ENCODE results near the gene ADK. TPM values are rescaled to one million over a fixed set of nuclear protein-coding genes. Genes with fewer than 3 reads are reported as not detected.

ADK gene
- polyA plus RNA-seq, 1 experiment, result 19.4 TPM

- Histone ChIP-seq H3K36me3 (ENCODE audit: control insufficient read depth, insufficient read depth, low read length) (peaks cover 4% of the 10 kb centered on the region), H3K4me3 (ENCODE audit: low read depth, low read length) (no peak overlapping the region), H3K27me3 (ENCODE audit: control insufficient read depth, insufficient read depth, low read length) (no peaks in the 10 kb centered on the region)
- peak; percentile 39 for TF ChIP-seq CTCF (IDR thresholded peaks at IDR 0.05; ENCODE audit: insufficient read depth, low read depth, low read length)
- ChIA-PET CTCF (interaction anchor here (0.6 to 6.3 kb wide), 20 partner anchors 9 to 996 kb away, joined by 3 to 126 read pairs (median 4); partner anchors contain the start of gene COMTD1), POLR2A (interaction anchor here (0.5 to 0.6 kb wide), 2 partner anchors 562 to 1025 kb away, joined by 3 to 22 read pairs; no protein-coding TSS in a partner anchor)
- DNase-seq (ENCODE audit: low read depth), result no peak
These were observed 93.2 kb downstream of the ADK start for GRCh38 chr10:74244097-74244685.

DNA sequence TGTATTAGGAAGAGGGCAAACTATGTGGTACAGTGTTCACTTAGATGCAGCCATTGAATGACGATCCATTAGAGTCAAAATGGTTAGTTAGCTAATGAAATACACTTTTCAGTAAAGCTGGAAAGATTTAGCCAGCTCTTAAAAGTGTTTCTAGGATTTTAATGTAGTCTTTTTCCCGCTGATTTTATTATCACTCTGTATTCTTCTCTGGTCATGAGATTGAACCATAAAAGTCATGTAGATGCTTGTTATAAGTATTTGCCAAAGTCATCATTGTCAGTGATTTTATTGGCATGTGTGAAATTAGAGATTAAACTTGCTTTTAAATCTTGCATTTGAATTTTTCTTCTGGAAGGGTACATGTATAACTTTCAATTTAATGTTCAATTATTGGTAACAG lies 93.8 kb downstream of the ADK start:
- H3K36me3 ChIP-seq (ENCODE audit: control insufficient read depth, insufficient read depth, low read length), result peaks cover 4% of the 10 kb centered on the region
- TF ChIP-seq CTCF (IDR thresholded peaks at IDR 0.05; ENCODE audit: insufficient read depth, low read depth, low read length), result no peak
- ChIA-PET POLR2A (interaction anchor here (0.6 kb wide), 1 partner anchor 1026 kb away, joined by 3 read pairs; no protein-coding TSS in a partner anchor), CTCF (interaction anchor here (0.9 to 6.3 kb wide), 15 partner anchors 10 to 993 kb away, joined by 3 to 126 read pairs (median 5); partner anchors contain the start of gene COMTD1)
- DNase-seq (ENCODE audit: low read depth), result no peak
- H3K4me3 ChIP-seq (ENCODE audit: low read depth, low read length), result no peak overlapping the region
- H3K27me3 ChIP-seq (ENCODE audit: control insufficient read depth, insufficient read depth, low read length), result no peaks in the 10 kb centered on the region

DNA sequence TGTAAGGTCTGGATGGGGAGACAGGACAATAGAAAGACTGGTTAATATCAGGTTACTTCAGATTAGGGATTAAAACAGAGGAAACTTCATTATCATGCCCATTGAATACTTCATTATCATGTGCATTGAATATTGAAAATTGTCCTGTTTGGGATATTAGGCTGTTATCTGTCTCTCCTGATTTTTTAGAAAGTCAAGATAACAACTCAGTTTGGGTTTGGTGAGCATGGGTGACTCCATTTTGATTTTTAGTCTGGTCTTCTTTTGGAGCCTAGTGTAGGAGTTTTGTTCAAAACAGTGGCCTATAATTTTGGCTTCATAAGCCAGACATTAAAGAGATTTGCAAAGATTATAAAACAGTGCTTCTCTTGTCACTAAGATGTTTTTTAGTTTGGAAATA lies 95.5 kb downstream of the ADK start:
- H3K4me3 ChIP-seq (ENCODE audit: low read depth, low read length), result no peak overlapping the region
- TF ChIP-seq CTCF (IDR thresholded peaks at IDR 0.05; ENCODE audit: insufficient read depth, low read depth, low read length), result no peak
- ChIA-PET POLR2A (no interaction called here), CTCF (interaction anchor here (6.3 kb wide), 1 partner anchor 855 kb away, joined by 126 read pairs; a partner anchor contains a TSS)
- no peak for DNase-seq (ENCODE audit: low read depth)
- H3K36me3 ChIP-seq (ENCODE audit: control insufficient read depth, insufficient read depth, low read length), result peaks cover 4% of the 10 kb centered on the region
- H3K27me3 ChIP-seq (ENCODE audit: control insufficient read depth, insufficient read depth, low read length), result no peaks in the 10 kb centered on the region

- no peak for TF ChIP-seq CTCF (IDR thresholded peaks at IDR 0.05; ENCODE audit: insufficient read depth, low read depth, low read length)
- H3K27me3 ChIP-seq (ENCODE audit: control insufficient read depth, insufficient read depth, low read length), result no peaks in the 10 kb centered on the region
- ChIA-PET CTCF (interaction anchor here (1.0 to 1.7 kb wide), 6 partner anchors 364 to 987 kb away, joined by 3 to 7 read pairs (median 4); partner anchors contain the start of gene COMTD1), POLR2A (no interaction called here)
- no peaks in the 10 kb centered on the region for H3K36me3 ChIP-seq (ENCODE audit: control insufficient read depth, insufficient read depth, low read length)
- H3K4me3 ChIP-seq (ENCODE audit: low read depth, low read length), result no peak overlapping the region
- no peak for DNase-seq (ENCODE audit: low read depth)
These were observed 98.8 kb downstream of the ADK start for GRCh38 chr10:74249865-74250264.

DNA sequence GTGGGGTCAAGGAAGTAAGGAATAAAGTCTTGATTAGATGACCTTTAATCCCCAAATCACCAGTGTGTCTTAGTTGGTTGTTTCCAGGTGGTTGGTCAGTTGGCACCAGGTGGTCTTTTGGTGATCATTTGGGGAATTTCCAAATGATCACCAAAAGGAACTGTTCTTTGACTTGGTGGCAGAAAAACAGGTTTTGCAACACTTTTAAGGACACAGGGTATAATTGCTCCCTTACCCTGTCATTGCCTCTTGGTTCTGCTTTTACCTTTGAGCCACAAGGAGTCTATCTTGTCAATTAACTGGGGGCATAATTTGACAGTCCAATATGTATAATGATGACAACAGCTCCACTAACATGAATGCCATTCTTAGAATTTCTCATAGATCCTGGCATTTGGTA lies 104.2 kb downstream of the ADK start:
- Histone ChIP-seq H3K36me3 (ENCODE audit: control insufficient read depth, insufficient read depth, low read length) (no peaks in the 10 kb centered on the region), H3K4me3 (ENCODE audit: low read depth, low read length) (no peak overlapping the region), H3K27me3 (ENCODE audit: control insufficient read depth, insufficient read depth, low read length) (no peaks in the 10 kb centered on the region)
- TF ChIP-seq CTCF (IDR thresholded peaks at IDR 0.05; ENCODE audit: insufficient read depth, low read depth, low read length), result no peak
- CTCF ChIA-PET, result interaction anchor here (1.5 kb wide), 1 partner anchor 843 kb away, joined by 6 read pairs; no protein-coding TSS in a partner anchor
- no peak for DNase-seq (ENCODE audit: low read depth)
- POLR2A ChIA-PET, result no interaction called here

Data from BJ (cell line).